Measurements from ENCODE around the gene MAP3K10. TPM values are rescaled to one million over a fixed set of nuclear protein-coding genes. Genes with fewer than 3 reads are reported as not detected.

MAP3K10 gene
- total RNA-seq: 10 to 100 TPM; 13.3 to 15.1 TPM

GRCh38 chr19:40190891-40191835, at the start of gene MAP3K10:
Gene MAP3K10 (plus strand): TSS chr19:40191426. CDS start chr19:40192032, 606 bp downstream.

GRCh38 chr19:40217934-40218890, 27.0 kb downstream of the MAP3K10 start, which contains the start of gene TTC9B:
Gene TTC9B (minus strand): TSS chr19:40218384. CDS start chr19:40218381, 3 bp downstream.

Other genes with a start within 250 kb of the MAP3K10 start
- 100 to 1,000 TPM; 163 to 225 TPM for gene PSMC4, start 220.3 kb upstream of the MAP3K10 start, total RNA-seq
- 1 to 10 TPM; 5.5 to 5.7 TPM for gene ZNF546, start 194.4 kb upstream of the MAP3K10 start, total RNA-seq
- gene ZNF780B, start 135.2 kb upstream of the MAP3K10 start, total RNA-seq: 10 to 100 TPM; 11.7 to 19.0 TPM
- gene ZNF780A, start 100.5 kb upstream of the MAP3K10 start, total RNA-seq: 10 to 100 TPM in 1 of 2 donors, 1 to 10 TPM in 1; 7.9 to 12.0 TPM
- not detected for gene TTC9B, start 27.0 kb downstream of the MAP3K10 start, total RNA-seq
- under 1 TPM in 1 of 2 donors, not detected in 1; 0.33 TPM for gene CCNP, start 35.3 kb downstream of the MAP3K10 start, total RNA-seq
- gene AKT2, start 93.9 kb downstream of the MAP3K10 start, total RNA-seq: 100 to 1,000 TPM; 112 to 116 TPM
- gene C19orf47, start 157.0 kb downstream of the MAP3K10 start, total RNA-seq: 10 to 100 TPM in 1 of 2 donors, 1 to 10 TPM in 1; 2.8 to 12.0 TPM
- gene PLD3, start 157.3 kb downstream of the MAP3K10 start, total RNA-seq: 100 to 1,000 TPM; 111 to 196 TPM
- gene HIPK4, start 198.8 kb downstream of the MAP3K10 start, total RNA-seq: under 1 TPM in 1 of 2 donors, not detected in 1; under 0.01 TPM
- gene PRX, start 222.0 kb downstream of the MAP3K10 start, total RNA-seq: under 1 TPM; 0.33 to 0.69 TPM
- 10 to 100 TPM in 1 of 2 donors, 1 to 10 TPM in 1; 6.9 to 12.7 TPM for gene SERTAD1, start 234.6 kb downstream of the MAP3K10 start, total RNA-seq

Measured in melanocyte of skin (primary cell).